ENCODE results near the gene KIAA1328. TPM values are rescaled to one million over a fixed set of nuclear protein-coding genes. Genes with fewer than 3 reads are reported as not detected.

KIAA1328 gene
- total and polyA plus RNA-seq, 8 donors: 2.1 to 5.2 (median 3.6) TPM

DNA sequence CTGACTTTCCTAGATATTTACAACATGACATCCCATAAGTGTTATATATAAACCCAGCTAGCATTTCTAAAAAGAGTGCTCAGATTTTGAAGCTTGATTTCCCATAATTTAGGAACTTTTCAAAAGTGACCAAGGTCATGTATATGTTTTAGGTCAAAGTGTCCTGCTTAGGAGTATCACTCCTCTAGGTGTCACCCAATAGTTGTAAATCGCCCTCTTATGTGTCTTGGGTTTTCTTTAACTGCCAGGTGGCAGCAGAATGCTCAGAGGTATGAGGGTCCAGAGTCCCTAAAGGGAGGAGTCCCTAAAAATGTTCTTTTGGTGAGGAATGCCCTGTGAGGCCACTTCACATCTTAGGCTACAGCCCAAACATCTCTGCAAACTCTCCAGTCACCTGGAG lies 378.4 kb downstream of the KIAA1328 start:
- TF ChIP-seq, protein P1, sequence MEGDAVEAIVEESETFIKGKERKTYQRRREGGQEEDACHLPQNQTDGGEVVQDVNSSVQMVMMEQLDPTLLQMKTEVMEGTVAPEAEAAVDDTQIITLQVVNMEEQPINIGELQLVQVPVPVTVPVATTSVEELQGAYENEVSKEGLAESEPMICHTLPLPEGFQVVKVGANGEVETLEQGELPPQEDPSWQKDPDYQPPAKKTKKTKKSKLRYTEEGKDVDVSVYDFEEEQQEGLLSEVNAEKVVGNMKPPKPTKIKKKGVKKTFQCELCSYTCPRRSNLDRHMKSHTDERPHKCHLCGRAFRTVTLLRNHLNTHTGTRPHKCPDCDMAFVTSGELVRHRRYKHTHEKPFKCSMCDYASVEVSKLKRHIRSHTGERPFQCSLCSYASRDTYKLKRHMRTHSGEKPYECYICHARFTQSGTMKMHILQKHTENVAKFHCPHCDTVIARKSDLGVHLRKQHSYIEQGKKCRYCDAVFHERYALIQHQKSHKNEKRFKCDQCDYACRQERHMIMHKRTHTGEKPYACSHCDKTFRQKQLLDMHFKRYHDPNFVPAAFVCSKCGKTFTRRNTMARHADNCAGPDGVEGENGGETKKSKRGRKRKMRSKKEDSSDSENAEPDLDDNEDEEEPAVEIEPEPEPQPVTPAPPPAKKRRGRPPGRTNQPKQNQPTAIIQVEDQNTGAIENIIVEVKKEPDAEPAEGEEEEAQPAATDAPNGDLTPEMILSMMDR (IDR thresholded peaks at IDR 0.05): no peak
- Histone ChIP-seq H3K4me3 (no peak overlapping the region), H3K27ac (no peak overlapping the region), H3K9me3 (no peaks in the 10 kb centered on the region), H3K27me3 (no peaks in the 10 kb centered on the region), H3K36me3 (no peaks in the 10 kb centered on the region), H3K4me1 (no peaks in the 10 kb centered on the region)
- 79 to 85% methylated on average over 1 of the region's 1 CpG for WGBS, 2 donors
- ATAC-seq: no peak
- no peak for DNase-seq
- no peak for FAIRE-seq
- intact Hi-C loops (cut with DNase I): no loop called here

DNA sequence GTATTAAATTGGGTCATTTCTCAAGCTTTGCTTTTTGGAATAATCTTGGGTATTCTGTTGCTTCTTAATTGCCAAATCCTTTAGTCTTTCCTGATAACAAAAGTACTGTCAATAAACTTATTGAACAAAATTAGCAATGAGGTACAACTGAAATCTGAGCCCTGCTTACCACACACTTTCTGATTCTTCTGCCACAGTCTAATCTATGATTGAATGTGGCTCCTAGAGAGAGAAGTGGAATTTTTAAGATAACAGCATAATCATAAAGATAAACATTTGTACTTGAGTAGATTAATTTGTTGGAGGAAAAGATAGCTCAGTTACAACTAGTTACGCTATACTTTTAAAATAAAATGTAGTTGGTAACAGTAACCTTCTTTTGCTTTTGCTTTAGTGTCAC lies 381.9 kb downstream of the KIAA1328 start:
- no peak overlapping the region for H3K4me3 ChIP-seq
- no peak overlapping the region for H3K27ac ChIP-seq
- TF ChIP-seq, protein P1 (IDR thresholded peaks at IDR 0.05): no peak
- intact Hi-C loops (cut with DNase I): no loop called here
- no peaks in the 10 kb centered on the region for H3K36me3 ChIP-seq
- no peak for ATAC-seq
- no peaks in the 10 kb centered on the region for H3K4me1 ChIP-seq
- H3K27me3 ChIP-seq: no peaks in the 10 kb centered on the region
- 28 to 37% methylated on average over 1 of the region's 1 CpG for WGBS, 2 donors
- H3K9me3 ChIP-seq: no peaks in the 10 kb centered on the region
- no peak for DNase-seq
- no peak for FAIRE-seq

DNA sequence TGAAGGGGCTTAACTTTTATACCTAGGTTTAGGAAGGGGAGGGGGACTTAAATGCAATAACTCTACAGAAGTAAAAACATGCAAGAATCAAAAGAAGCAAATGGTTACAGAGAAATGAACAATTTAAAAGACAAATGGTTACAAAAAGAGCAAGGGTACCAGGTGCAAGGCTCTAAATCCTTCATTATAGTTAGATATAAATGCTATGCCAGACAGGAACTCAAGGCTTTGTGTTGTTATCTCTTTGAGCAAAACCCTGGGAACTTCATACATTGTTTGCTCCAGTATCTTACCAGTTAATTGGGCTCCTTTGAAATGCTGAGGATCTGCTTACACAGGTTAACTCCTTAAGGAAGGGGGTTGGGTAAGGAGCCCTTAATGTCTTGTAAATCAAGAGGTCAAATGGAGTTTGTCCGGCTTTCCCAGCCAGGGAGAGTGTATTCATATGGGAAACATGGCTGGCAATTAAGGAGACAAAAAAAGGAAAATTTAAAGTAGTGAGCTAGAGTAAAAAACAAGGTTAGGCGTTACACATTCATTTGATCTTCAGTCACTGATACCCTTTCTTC lies 389.2 kb downstream of the KIAA1328 start:
- H3K9me3 ChIP-seq: peaks cover 0 to 4% (median 0%) of the 10 kb centered on the region in 4 donors
- intact Hi-C loops (cut with DNase I): no loop called here
- no peak for ATAC-seq
- H3K4me1 ChIP-seq: no peaks in the 10 kb centered on the region
- no peak for DNase-seq
- no peaks in the 10 kb centered on the region for H3K36me3 ChIP-seq
- no peak for FAIRE-seq
- H3K27ac ChIP-seq: no peak overlapping the region
- 70 to 72% methylated on average over 2 of the region's 2 CpGs for WGBS, 2 donors
- TF ChIP-seq, protein P1 (IDR thresholded peaks at IDR 0.05): no peak
- H3K4me3 ChIP-seq: no peak overlapping the region
- no peaks in the 10 kb centered on the region for H3K27me3 ChIP-seq

DNA sequence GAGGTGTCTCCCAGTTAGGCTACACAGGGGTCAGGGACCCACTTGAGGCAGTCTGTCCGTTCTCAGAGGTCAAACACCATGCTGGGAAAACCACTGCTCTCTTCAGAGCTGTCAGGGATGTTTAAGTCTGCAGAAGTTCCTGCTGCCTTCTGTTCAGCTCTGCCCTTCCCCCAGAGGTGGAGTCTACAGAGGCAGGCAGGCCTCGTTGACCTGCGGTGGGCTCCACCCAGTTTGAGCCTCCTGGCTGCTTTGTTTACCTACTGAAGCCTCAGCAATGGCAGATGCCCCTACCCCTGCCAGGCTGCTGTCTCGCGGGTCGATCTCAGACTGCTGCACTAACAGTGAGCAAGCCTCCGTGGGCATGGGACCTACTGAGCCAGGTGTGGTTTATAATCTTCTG lies 390.3 kb downstream of the KIAA1328 start:
- intact Hi-C loops (cut with DNase I): no loop called here
- DNase-seq (no peak), ATAC-seq (no peak), FAIRE-seq (no peak)
- Histone ChIP-seq H3K9me3 (peaks cover 0 to 4% (median 0%) of the 10 kb centered on the region in 4 donors), H3K27me3 (no peaks in the 10 kb centered on the region), H3K4me1 (no peaks in the 10 kb centered on the region), H3K27ac (no peak overlapping the region), H3K4me3 (no peak overlapping the region), H3K36me3 (no peaks in the 10 kb centered on the region)
- 75 to 79% methylated on average over 7 of the region's 7 CpGs for WGBS, 2 donors
- TF ChIP-seq, protein P1 (IDR thresholded peaks at IDR 0.05): no peak

DNA sequence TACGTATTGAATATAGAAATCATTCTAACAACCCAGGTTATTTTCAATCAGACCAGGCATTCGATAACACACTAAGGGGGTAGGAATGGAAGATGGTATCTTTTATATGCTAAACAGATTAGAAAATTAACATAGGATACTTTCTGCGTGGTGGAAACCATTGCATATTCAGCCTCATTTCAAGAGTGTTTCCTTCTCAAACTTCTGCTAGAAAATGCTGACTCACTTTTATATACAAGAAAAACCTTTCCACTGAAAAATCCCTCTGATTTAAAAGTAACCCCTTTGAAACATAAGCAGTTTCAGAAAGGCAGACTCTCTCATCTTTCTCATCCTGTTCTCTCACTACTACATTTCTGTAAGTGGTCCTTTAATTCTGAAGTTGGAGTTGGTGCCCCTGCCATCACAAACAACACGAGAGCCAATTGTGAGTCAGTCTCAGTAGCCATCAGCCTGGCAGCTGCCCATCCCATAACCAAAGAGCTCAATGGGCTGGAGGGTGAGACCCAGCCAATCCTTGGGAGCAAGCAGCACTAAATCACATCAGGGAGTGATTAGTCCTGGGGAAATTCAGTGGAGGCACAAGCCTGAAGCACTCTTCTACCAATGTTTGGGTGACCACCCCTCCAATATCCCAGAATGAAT lies 393.5 kb downstream of the KIAA1328 start:
- TF ChIP-seq, protein P1 (IDR thresholded peaks at IDR 0.05): no peak
- WGBS, 2 donors: 93 to 97% methylated on average over 4 of the region's 4 CpGs

More for the DNA sequence above, 393.5 kb downstream of the KIAA1328 start:
- FAIRE-seq (no peak), ATAC-seq (no peak), DNase-seq (no peak)
- Histone ChIP-seq H3K27me3 (no peaks in the 10 kb centered on the region), H3K4me1 (no peaks in the 10 kb centered on the region), H3K36me3 (no peaks in the 10 kb centered on the region), H3K27ac (no peak overlapping the region), H3K9me3 (peaks cover 0 to 4% (median 0%) of the 10 kb centered on the region in 4 donors), H3K4me3 (no peak overlapping the region)
- intact Hi-C loops (cut with DNase I): loop anchor here in 1 of 3 donors (10.0 kb wide), 1 partner anchor 52 kb away; no protein-coding TSS in a partner anchor
